Brain microvascular endothelial cell (primary cell): ENCODE results near the gene TRPM2.

ENCODE experiments used
- DNase-seq: peaks from one replicate; pipeline ENCODE4 v3.0.0-alpha.2; 2020
- H3K27ac ChIP-seq: fragments of 250-450 bp; sonication (Bioruptor Pico); 2 replicates; pipeline ENCODE4 v1.5.1; 2020; ENCODE audit warnings: mild to moderate bottlenecking, moderate library complexity
- H3K27me3 ChIP-seq: fragments of 250-450 bp; sonication (Bioruptor Pico); replicated peaks from 2 replicates; pipeline ENCODE4 v1.5.1; 2020; ENCODE audit warnings: mild to moderate bottlenecking
- H3K36me3 ChIP-seq: fragments of 250-450 bp; sonication (Bioruptor Pico); replicated peaks from 2 replicates; pipeline ENCODE4 v1.5.1; 2020; ENCODE audit warnings: mild to moderate bottlenecking
- H3K4me3 ChIP-seq: 2 replicates; pipeline ENCODE4 v1.5.1; 2011; ENCODE audit warnings: low read depth, mild to moderate bottlenecking, control low read depth, low read length, moderate library complexity
- CTCF ChIP-seq: IDR thresholded peaks from 2 replicates; pipeline ENCODE4 v1.5.1; 2011; ENCODE audit warnings: low read depth, mild to moderate bottlenecking, moderate library complexity, low read length, control low read depth, inconsistent platforms; ENCODE audit errors: missing control alignments
- in situ Hi-C: cut with HindIII; loops from 2 replicates; pipeline ENCODE4 v1.10.0; 2017; ENCODE audit warnings: low sequenced_read_pairs, low pct_ligation_motif_present

TRPM2 gene

GRCh38 chr21:44349847-44350772 lies 3.3 kb upstream of the TRPM2 start:
- DNase-seq: no peak
- H3K27me3 ChIP-seq: peaks cover 30% of the 10 kb centered on the region
- no peak for TF ChIP-seq CTCF
- H3K4me3 ChIP-seq: no peak overlapping the region
- in situ Hi-C loops: no loop called here
- no peak overlapping the region for H3K27ac ChIP-seq
- no peaks in the 10 kb centered on the region for H3K36me3 ChIP-seq

- no peak for TF ChIP-seq CTCF
- H3K27ac ChIP-seq: no peak overlapping the region
- DNase-seq: no peak
- H3K27me3 ChIP-seq: peaks cover 30% of the 10 kb centered on the region
- no peaks in the 10 kb centered on the region for H3K36me3 ChIP-seq
- no peak overlapping the region for H3K4me3 ChIP-seq
- in situ Hi-C loops: no loop called here
These were observed 2.5 kb upstream of the TRPM2 start for GRCh38 chr21:44350773-44351481.

GRCh38 chr21:44351535-44352252 lies 1.7 kb upstream of the TRPM2 start:
- no peak for DNase-seq
- TF ChIP-seq CTCF: no peak
- peaks cover 30% of the 10 kb centered on the region for H3K27me3 ChIP-seq

GRCh38 chr21:44352253-44352860 lies 1.1 kb upstream of the TRPM2 start:
- in situ Hi-C loops: no loop called here
- no peaks in the 10 kb centered on the region for H3K36me3 ChIP-seq
- H3K27me3 ChIP-seq: peaks cover 28% of the 10 kb centered on the region
- no peak overlapping the region for H3K27ac ChIP-seq
- DNase-seq: no peak
- TF ChIP-seq CTCF: no peak
- no peak overlapping the region for H3K4me3 ChIP-seq

More at GRCh38 chr21:44351535-44352252, 1.7 kb upstream of the TRPM2 start:
- Histone ChIP-seq H3K27ac (no peak overlapping the region), H3K36me3 (no peaks in the 10 kb centered on the region), H3K4me3 (no peak overlapping the region)
- in situ Hi-C loops: no loop called here

GRCh38 chr21:44354001-44354405 lies 582 bp downstream of the TRPM2 start:
- no peak for TF ChIP-seq CTCF
- H3K27ac ChIP-seq: no peak overlapping the region
- H3K36me3 ChIP-seq: no peaks in the 10 kb centered on the region
- DNase-seq: no peak
- H3K27me3 ChIP-seq: peaks cover 25% of the 10 kb centered on the region
- no peak overlapping the region for H3K4me3 ChIP-seq
- in situ Hi-C loops: no loop called here
